Measurements from ENCODE around the gene CDK5R2. TPM values are rescaled to one million over a fixed set of nuclear protein-coding genes. Genes with fewer than 3 reads are reported as not detected.

CDK5R2 gene
- total RNA-seq, 1 donor from 2014 or later: not detected

- H3K27me3 ChIP-seq (ENCODE audit: low read depth): peaks cover 100% of the 10 kb centered on the region
- no peak overlapping the region for H3K4me3 ChIP-seq
- TF ChIP-seq CTCF (IDR thresholded peaks at IDR 0.05): no peak
- no peak for DNase-seq
- ATAC-seq: no peak
- H3K4me1 ChIP-seq: peaks cover 32% of the 10 kb centered on the region
- no peaks in the 10 kb centered on the region for H3K36me3 ChIP-seq
- H3K9me3 ChIP-seq: no peaks in the 10 kb centered on the region
- intact Hi-C loops (cut with DNase I): no loop called here
- no peak overlapping the region for H3K27ac ChIP-seq
Observed at GRCh38 chr2:218986148-218986761, 26.8 kb downstream of the CDK5R2 start.

- no peak for TF ChIP-seq CTCF (IDR thresholded peaks at IDR 0.05)
- intact Hi-C loops (cut with DNase I): no loop called here
Observed at GRCh38 chr2:218988164-218988563, 28.7 kb downstream of the CDK5R2 start.

GRCh38 chr2:218988650-218989049 is 29.2 kb downstream of the CDK5R2 start:
- no peak for TF ChIP-seq CTCF (IDR thresholded peaks at IDR 0.05)
- intact Hi-C loops (cut with DNase I): no loop called here
- H3K27ac ChIP-seq: no peak overlapping the region
- H3K36me3 ChIP-seq: no peaks in the 10 kb centered on the region
- DNase-seq (no peak), ATAC-seq (no peak)
- H3K9me3 ChIP-seq: no peaks in the 10 kb centered on the region
- peaks cover 29% of the 10 kb centered on the region for H3K4me1 ChIP-seq
- peaks cover 100% of the 10 kb centered on the region for H3K27me3 ChIP-seq (ENCODE audit: low read depth)
- no peak overlapping the region for H3K4me3 ChIP-seq

More at GRCh38 chr2:218988164-218988563, 28.7 kb downstream of the CDK5R2 start:
- Histone ChIP-seq H3K4me1 (peaks cover 24% of the 10 kb centered on the region), H3K4me3 (no peak overlapping the region), H3K36me3 (no peaks in the 10 kb centered on the region), H3K9me3 (no peaks in the 10 kb centered on the region), H3K27me3 (ENCODE audit: low read depth) (peaks cover 100% of the 10 kb centered on the region), H3K27ac (no peak overlapping the region)
- DNase-seq (no peak), ATAC-seq (no peak)

- no peaks in the 10 kb centered on the region for H3K9me3 ChIP-seq
- H3K4me1 ChIP-seq: peaks cover 22% of the 10 kb centered on the region
- intact Hi-C loops (cut with DNase I): no loop called here
- peaks cover 100% of the 10 kb centered on the region for H3K27me3 ChIP-seq (ENCODE audit: low read depth)
- no peak for ATAC-seq
- no peak overlapping the region for H3K27ac ChIP-seq
- TF ChIP-seq CTCF (IDR thresholded peaks at IDR 0.05): no peak
- no peaks in the 10 kb centered on the region for H3K36me3 ChIP-seq
- no peak overlapping the region for H3K4me3 ChIP-seq
- DNase-seq: no peak
Observed at GRCh38 chr2:218990052-218990451, 30.6 kb downstream of the CDK5R2 start.

- TF ChIP-seq CTCF (IDR thresholded peaks at IDR 0.05): no peak
- H3K4me3 ChIP-seq: no peak overlapping the region
- H3K27ac ChIP-seq: no peak overlapping the region
- DNase-seq: no peak
- intact Hi-C loops (cut with DNase I): no loop called here
- H3K9me3 ChIP-seq: no peaks in the 10 kb centered on the region
- H3K27me3 ChIP-seq (ENCODE audit: low read depth): peaks cover 100% of the 10 kb centered on the region
- no peaks in the 10 kb centered on the region for H3K36me3 ChIP-seq
- no peak for ATAC-seq
- peaks cover 18% of the 10 kb centered on the region for H3K4me1 ChIP-seq
Observed at GRCh38 chr2:218990612-218991011, 31.1 kb downstream of the CDK5R2 start.

All from lower lobe of right lung (tissue), 2 donors.